GM18499 (cell line): ENCODE data around the gene KIF3A.
A peak's percentile ranks its signal among the peaks of the same experiment; 100 is the strongest.

Experiments used
- ATAC-seq: cut with Tn5 transposase; IDR thresholded peaks from one replicate; pipeline ENCODE4 v1.9.1; 2021; ENCODE audit warnings: moderate number of reproducible peaks; ENCODE audit not compliant: insufficient read depth, unreplicated experiment

Gene KIF3A

DNA sequence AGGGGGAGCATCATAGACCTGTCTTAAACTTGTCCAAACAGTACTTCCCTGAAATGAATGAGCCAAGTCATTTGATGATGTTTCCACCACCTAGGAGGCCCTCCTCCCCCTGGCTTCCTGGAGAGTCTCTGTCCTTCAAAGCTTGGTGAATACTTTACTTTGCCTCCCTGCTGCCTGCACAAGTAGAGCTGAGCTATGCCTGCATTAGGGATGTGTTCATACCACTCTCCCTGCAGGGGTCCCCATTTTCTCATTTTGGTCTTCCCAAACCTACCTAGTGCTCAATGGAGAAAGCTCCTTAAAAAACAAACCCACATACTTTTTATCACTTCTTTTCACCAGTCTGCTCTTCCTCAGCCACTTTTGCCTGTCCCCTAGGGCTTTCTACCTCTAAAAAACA, 17.6 kb upstream of the KIF3A start:
- ATAC-seq, result no peak

- no peak for ATAC-seq
These were observed 16.8 kb upstream of the KIF3A start for GRCh38 chr5:132754111-132754510.

GRCh38 chr5:132753135-132753987, 16.0 kb upstream of the KIF3A start:
- no peak for ATAC-seq

GRCh38 chr5:132752581-132753125, 15.3 kb upstream of the KIF3A start:
- ATAC-seq, result no peak

GRCh38 chr5:132751971-132752580, 14.7 kb upstream of the KIF3A start:
- ATAC-seq, result no peak

DNA sequence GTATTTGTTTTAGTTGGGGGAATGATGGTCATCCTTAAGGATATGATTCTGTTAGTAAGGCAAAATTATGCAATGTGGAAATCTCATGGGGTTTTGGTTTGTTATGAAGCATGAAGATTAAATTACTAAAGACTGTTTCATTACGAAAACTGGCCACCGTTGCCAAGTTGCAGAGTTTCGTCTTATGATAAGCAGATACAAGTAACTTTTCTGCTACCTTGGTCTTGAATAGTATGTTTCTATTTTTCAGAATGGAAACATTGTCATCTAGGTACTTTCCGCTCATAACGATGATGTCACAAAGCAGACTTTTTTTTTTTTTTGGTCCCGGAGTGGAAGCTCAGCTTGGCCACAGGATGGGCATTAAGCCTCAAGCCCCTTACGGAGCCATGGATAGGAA, 14.1 kb upstream of the KIF3A start:
- peak; percentile 32 for ATAC-seq

- peak; percentile 52 for ATAC-seq
These were observed 13.3 kb upstream of the KIF3A start for GRCh38 chr5:132750471-132751230.

GRCh38 chr5:132749506-132749905, 12.2 kb upstream of the KIF3A start:
- ATAC-seq, result no peak

DNA sequence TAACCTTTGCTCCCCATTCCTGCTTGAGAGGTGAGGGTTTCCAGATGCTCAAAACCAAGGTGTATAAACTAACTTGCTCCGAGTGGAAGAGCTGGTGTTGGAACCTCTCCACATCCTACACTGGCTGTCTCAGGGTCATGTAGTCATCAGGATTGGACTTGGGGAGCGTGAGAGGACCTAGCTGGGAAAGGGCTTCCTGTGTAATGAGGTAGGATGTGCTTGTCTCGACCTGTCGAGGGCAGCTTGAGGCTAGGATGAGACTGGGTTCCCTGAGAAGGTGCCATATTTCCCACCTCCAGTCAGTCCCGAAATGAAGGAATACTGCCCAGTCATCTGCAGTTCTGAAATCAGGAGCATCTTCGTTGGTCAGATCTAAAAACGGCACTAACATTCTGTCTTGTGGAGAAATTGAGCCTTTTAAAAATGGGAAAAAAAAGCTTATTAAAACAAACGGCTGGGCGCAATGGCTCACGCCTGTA, 11.2 kb upstream of the KIF3A start:
- no peak for ATAC-seq

DNA sequence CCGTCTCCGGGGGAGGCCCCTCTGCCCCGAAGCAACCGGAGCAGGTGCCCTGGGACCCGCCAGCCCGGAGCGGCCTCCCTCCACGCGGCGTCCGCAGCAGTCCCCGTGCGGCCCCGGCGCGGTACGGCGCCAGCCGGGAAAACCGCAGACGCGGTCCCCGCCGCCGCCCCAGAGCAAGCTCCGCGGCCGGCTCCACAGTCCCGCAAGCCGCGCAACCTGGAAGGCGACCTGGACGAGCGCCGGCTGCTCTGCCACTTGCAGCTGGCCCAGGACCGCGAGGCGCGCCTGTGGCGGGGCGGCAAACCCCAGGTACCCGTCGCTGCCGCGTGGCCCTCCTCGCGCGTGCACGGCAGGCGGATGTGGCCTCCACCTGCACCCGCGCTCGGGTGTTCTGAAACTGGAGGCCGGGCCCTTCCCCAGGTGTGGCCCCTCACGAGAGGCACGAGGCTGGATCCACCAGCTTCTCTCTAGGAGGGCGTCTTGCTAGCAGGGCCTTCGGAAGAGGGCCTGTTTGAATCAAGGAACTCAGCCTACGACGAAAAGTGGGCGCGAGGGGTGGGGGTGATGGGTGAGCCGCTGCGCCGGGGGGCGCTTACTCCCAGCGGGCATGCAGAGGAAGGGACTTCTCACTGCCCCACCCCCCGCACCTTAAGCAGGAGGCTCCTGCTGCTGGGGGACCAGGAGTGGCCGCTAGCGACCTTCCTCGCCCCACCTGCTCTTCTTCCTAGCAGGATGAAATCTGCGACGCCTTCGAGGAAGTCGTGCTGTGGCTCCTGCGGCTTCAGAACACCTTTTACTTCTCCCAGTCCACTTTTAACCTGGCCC, 10.5 kb upstream of the KIF3A start:
- no peak for ATAC-seq

- no peak for ATAC-seq
These were observed 9.7 kb upstream of the KIF3A start, which contains the start of gene CCNI2 for GRCh38 chr5:132746954-132747615. TSS of gene CCNI2 (plus strand) at chr5:132747426. CDS start at chr5:132747496, 70 bp downstream.

GRCh38 chr5:132746592-132746953, 9.2 kb upstream of the KIF3A start:
- ATAC-seq, result no peak

- no peak for ATAC-seq
These were observed 7.3 kb upstream of the KIF3A start for GRCh38 chr5:132744659-132745058.

DNA sequence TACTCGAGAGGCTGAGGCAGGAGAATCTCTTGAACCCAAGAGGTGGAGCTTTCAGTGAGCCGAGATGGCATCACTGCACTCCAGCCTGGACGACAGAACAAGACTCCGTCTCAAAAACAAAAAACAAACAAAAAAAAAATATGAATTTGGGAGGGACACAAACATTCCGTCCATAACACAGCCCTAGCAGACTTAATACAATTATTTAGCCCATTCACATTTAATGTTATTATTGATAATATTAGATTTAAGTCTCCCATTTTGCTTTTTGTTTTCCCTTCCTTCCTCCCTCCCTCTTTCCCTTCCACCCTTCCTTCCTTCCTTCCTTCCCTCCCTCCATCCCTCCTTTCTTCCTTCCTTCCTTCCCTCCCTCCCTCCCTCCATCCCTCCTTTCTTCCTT, 5.3 kb upstream of the KIF3A start:
- no peak for ATAC-seq

DNA sequence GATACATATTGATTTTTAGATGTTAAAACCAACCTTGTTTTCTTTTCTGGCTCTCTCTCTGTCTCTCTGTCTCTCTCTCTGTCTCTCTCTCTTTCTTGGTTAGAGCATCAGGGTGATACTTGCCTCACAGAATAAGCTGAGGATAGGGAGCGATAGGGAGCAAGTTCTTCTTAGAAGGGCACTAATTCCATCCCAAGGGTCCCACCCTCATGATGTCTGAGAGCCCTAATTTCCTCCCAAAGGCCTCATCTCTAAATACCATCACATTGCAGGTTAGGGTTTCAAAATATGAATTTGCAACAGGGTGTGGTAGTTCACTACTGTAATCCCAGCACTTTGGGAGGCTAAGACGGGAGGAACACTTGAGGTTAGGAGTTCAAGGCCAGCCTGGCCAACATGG, 4.8 kb upstream of the KIF3A start:
- no peak for ATAC-seq

DNA sequence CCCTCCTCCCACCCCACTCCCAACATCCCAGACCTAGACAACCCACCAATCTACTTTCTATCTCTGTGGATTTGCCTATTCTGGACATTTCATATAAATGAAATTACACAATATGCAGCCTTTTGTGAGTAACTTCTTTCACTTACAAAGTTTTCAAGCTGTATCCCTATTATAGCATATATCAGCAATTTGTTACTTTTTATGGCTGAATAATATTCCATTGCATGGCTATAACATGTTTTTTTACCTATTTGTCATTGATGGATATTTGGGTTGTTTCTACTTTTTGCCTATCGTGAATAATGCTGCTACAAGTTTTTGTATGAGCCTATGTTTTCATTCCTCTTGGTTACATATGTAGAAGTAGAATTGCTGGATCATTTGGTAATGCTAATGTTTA, 1.9 kb upstream of the KIF3A start:
- ATAC-seq, result no peak

DNA sequence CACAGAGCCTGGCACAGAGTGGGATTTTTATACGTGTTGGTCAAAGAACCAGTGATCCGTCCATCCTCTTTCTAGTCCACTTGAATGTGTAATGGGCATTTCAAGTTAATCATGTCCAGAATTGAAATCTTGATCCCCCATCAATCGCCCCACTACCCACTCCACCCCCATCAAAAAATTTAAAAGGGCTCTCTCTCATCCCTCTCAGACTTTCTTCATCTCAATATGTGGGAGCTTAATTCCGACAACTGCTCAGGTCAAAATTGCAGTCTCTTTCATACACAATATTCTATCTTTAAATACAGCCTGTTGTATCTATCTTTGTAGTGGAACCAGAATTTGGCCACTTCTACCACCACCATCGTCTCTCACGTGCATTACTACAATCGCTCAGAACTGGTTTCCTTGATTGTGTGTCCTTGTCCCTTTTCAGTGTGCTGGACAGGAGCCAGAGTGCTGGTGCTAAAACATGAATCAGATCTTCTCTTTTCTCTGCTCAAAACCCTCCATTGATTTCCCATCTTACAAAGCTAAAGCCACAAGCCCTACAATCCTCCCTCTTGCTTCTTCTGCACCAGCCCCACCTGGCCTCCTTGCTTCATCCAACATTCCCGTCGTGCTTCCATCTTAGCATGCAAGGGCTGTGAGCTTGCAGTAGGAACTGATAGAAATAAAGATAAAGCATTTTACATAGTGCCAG, 786 bp upstream of the KIF3A start:
- ATAC-seq, result no peak

DNA sequence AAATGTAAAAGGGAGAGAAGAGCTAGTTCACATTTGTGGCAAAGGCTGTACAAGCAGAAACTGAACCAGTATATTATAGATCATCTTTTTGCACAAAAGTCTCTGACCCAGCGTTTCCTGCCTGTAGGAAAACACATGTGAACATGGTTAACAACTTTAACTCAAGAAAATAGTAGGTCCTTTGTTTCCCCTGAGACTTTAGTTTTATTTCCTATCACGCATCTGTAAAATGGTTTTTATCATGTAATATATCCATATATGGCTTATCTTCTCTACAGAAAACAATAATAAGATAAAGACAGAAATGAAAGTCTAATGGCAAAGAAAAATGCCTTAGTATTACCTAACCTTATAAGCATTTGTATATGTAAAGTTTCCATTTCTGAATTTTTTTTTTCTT, 2.7 kb downstream of the KIF3A start:
- ATAC-seq, result no peak
